ENCODE data around the gene COL23A1.

DNA sequence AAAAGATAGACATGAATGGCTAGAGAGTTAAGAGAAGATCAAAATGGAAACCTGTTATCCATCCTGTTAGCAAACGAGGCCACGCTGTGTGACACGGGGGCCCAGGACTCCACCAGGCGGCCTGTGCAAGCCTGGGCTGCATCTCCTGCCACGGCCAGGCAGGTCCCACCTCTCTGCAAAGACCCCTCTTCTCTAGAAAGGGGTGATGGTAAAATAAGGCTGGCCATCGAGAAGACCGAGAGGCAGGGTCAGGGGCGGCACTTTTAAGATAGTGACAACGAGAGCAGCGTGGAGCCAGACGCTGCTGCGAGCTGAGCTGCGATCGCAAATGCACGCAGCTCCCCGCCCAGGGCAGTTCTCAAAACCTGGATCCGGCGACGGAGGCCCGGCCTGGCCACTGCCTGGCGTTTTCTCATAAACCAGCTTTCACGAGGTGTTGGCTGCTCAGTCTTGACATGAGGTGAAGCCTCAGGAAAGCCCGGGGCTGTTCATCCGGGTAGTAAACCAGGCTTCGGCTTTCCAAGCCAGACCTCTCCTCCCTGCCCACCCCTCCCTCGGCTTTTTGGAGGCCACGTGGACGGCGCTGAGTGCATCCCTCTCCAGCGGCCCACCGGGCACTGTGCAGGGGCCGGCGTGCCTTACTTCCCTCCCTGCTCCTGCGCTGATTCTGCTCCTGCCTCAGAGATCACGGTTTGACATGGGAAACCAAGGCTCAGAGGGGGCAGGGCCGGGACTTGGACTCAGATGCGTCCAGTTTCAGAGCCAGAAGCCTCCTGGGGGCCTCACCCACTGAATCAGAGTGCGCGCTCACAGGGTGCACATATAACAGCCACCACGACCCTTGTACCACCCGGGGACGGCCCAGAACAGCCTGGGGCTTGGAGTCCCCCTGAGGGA is 206.0 kb downstream of the COL23A1 start:
- no peak for TF ChIP-seq BACH1 (IDR thresholded peaks at IDR 0.05; ENCODE audit: low read length)
- no peak for TF ChIP-seq CTCF (IDR thresholded peaks at IDR 0.05; ENCODE audit: control extremely low read depth in 1 of 3, insufficient read depth in 1 of 3, low read depth in 1 of 3, low read length in 3 of 3)
- TF ChIP-seq SRF (IDR thresholded peaks at IDR 0.05; ENCODE audit: low read depth, low read length): no peak
- TF ChIP-seq CTBP2 (IDR thresholded peaks at IDR 0.05; ENCODE audit: borderline replicate concordance, insufficient read depth, insufficient read length, low read length): no peak
- TF ChIP-seq GABPA (IDR thresholded peaks at IDR 0.05; ENCODE audit: borderline replicate concordance, insufficient read depth, low read length): no peak
- TF ChIP-seq POLR2A (IDR thresholded peaks at IDR 0.05; ENCODE audit: control extremely low read depth in 1 of 2, low read depth in 2 of 2, low read length in 2 of 2): no peak
- TF ChIP-seq, protein P1, sequence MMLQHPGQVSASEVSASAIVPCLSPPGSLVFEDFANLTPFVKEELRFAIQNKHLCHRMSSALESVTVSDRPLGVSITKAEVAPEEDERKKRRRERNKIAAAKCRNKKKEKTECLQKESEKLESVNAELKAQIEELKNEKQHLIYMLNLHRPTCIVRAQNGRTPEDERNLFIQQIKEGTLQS (IDR thresholded peaks at IDR 0.05; ENCODE audit: insufficient read depth, low read depth, low read length): no peak
- TF ChIP-seq MAFK (IDR thresholded peaks at IDR 0.05; ENCODE audit: low read depth, low read length): no peak

Measured in H1 (cell line).